ENCODE measurements around the gene HIGD1A.

HIGD1A gene

GRCh38 chr3:42733501-42734262 is 70.6 kb downstream of the HIGD1A start:
- no peak for DNase-seq

All from fibroblast of skin of scalp (primary cell).